Liver (tissue), 3 donors: ENCODE measurements around the gene NSUN5.
A peak's percentile ranks its signal among the peaks of the same experiment; 100 is the strongest.

Source experiments
- GABPA ChIP-seq, 2 donors: IDR thresholded peaks in 1 of 2; conservative IDR thresholded peaks in 1 of 2; 2 replicates each; pipeline ENCODE4 v1.6.1; 2016; ENCODE audit warnings: antibody characterized with exemption in 2 of 2, mild to moderate bottlenecking in 1 of 2, moderate library complexity in 1 of 2
- JUND ChIP-seq, 2 donors: IDR thresholded peaks; 2 replicates each; pipeline ENCODE4 v1.6.1; 2016; ENCODE audit warnings: antibody characterized with exemption in 2 of 2
- SP1 ChIP-seq: IDR thresholded peaks from 2 replicates; pipeline ENCODE4 v1.6.1; 2018; ENCODE audit warnings: antibody characterized with exemption, mild to moderate bottlenecking
- TF ChIP-seq, protein P1 (sequence below): fragments of 150-350 bp; IDR thresholded peaks from 2 replicates; pipeline ENCODE4 v1.5.1; 2017; ENCODE audit warnings: improper control_type of control experiment, low read depth, low read length; ENCODE audit not compliant: missing input control
- TF ChIP-seq, protein P2 (sequence below): IDR thresholded peaks from 2 replicates; pipeline ENCODE4 v1.6.1; 2016; ENCODE audit warnings: antibody characterized with exemption
- TF ChIP-seq, protein P3 (sequence below): IDR thresholded peaks from 2 replicates; pipeline ENCODE4 v1.6.1; 2016; ENCODE audit warnings: antibody characterized with exemption, mild to moderate bottlenecking
- donor health status: healthy.
- donor health status: healthy.

DNA sequence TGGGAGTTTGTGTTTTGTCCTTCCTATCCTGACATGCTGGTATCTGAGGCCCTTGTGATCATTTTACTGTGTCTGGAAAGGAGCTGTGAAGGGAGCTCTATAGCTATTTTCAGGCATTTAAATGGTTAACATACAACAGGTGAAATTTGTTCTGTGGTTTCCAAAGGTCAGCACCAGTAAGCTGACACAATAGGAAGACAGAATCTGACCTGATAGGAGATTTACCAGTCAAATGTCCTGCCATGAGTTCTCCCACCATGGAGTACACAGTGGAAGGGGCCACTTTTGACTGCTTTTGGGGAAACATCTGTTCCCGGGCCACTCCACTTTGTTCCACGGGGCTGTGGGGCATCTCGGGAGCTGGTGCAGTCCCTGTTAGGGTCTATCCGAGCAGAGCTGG is 36.9 kb upstream of the NSUN5 start:
- TF ChIP-seq, protein P1, sequence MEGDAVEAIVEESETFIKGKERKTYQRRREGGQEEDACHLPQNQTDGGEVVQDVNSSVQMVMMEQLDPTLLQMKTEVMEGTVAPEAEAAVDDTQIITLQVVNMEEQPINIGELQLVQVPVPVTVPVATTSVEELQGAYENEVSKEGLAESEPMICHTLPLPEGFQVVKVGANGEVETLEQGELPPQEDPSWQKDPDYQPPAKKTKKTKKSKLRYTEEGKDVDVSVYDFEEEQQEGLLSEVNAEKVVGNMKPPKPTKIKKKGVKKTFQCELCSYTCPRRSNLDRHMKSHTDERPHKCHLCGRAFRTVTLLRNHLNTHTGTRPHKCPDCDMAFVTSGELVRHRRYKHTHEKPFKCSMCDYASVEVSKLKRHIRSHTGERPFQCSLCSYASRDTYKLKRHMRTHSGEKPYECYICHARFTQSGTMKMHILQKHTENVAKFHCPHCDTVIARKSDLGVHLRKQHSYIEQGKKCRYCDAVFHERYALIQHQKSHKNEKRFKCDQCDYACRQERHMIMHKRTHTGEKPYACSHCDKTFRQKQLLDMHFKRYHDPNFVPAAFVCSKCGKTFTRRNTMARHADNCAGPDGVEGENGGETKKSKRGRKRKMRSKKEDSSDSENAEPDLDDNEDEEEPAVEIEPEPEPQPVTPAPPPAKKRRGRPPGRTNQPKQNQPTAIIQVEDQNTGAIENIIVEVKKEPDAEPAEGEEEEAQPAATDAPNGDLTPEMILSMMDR = no peak
- TF ChIP-seq JUND (IDR thresholded peaks at IDR 0.05) (no peak), SP1 (peak; percentile 80), GABPA (IDR thresholded peaks at IDR 0.05 in 1 of 2, conservative IDR thresholded peaks at IDR 0.05 in 1 of 2) (no peak)
- TF ChIP-seq, protein P2, sequence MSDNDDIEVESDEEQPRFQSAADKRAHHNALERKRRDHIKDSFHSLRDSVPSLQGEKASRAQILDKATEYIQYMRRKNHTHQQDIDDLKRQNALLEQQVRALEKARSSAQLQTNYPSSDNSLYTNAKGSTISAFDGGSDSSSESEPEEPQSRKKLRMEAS = no peak
- TF ChIP-seq, protein P3, sequence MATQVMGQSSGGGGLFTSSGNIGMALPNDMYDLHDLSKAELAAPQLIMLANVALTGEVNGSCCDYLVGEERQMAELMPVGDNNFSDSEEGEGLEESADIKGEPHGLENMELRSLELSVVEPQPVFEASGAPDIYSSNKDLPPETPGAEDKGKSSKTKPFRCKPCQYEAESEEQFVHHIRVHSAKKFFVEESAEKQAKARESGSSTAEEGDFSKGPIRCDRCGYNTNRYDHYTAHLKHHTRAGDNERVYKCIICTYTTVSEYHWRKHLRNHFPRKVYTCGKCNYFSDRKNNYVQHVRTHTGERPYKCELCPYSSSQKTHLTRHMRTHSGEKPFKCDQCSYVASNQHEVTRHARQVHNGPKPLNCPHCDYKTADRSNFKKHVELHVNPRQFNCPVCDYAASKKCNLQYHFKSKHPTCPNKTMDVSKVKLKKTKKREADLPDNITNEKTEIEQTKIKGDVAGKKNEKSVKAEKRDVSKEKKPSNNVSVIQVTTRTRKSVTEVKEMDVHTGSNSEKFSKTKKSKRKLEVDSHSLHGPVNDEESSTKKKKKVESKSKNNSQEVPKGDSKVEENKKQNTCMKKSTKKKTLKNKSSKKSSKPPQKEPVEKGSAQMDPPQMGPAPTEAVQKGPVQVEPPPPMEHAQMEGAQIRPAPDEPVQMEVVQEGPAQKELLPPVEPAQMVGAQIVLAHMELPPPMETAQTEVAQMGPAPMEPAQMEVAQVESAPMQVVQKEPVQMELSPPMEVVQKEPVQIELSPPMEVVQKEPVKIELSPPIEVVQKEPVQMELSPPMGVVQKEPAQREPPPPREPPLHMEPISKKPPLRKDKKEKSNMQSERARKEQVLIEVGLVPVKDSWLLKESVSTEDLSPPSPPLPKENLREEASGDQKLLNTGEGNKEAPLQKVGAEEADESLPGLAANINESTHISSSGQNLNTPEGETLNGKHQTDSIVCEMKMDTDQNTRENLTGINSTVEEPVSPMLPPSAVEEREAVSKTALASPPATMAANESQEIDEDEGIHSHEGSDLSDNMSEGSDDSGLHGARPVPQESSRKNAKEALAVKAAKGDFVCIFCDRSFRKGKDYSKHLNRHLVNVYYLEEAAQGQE = no peak
